Endothelial cell of umbilical vein (primary cell): ENCODE measurements around the gene BCAS4. TPM values are rescaled to one million over a fixed set of nuclear protein-coding genes. Genes with fewer than 3 reads are reported as not detected.

Experiments used
- BruUV-seq: library from RNA; stranded (reverse); fragments of 400-500 nt; replicated peaks from 2 replicates; lab custom pipeline; 2021; lab: Mats Ljungman, UMichigan
- CTCF ChIA-PET: fragments of 300-600, 350-600 bp; sonication (Branson Sonifier 250); formaldehyde crosslinking; loops from one replicate; lab custom pipeline; 2021; ENCODE audit warnings: antibody characterized with exemption, inconsistent platforms; lab: Charles Lee
- POLR2A ChIA-PET: fragments of 300-600, 350-600 bp; sonication (Branson Sonifier 250); formaldehyde crosslinking; loops from one replicate; lab custom pipeline; 2021; ENCODE audit warnings: antibody characterized with exemption, inconsistent platforms; lab: Charles Lee
- DNase-seq: peaks from one replicate; pipeline ENCODE4 v3.0.0-alpha.2; 2011; ENCODE audit warnings: low read depth, low spot score
- FAIRE-seq: peaks from 2 replicates; lab custom pipeline; 2011; peaks lifted over from hg19 to GRCh38; lab: Jason Lieb, UNC
- H2AFZ ChIP-seq: 2 replicates; pipeline ENCODE4 v1.6.0; 2012; ENCODE audit warnings: low read depth, low read length, control low read depth, inconsistent platforms
- H3K27ac ChIP-seq: 2 replicates; pipeline ENCODE4 v1.5.1; 2011; ENCODE audit warnings: low read depth, mild to moderate bottlenecking, control low read depth, low read length, moderate library complexity; ENCODE audit not compliant: insufficient read depth
- H3K27me3 ChIP-seq, 2 experiments: 2 replicates each; pipeline versions ENCODE4 v1.6.0 to v1.6.1; 2011; ENCODE audit warnings: low read length in 2 of 2, mixed read lengths in 1 of 2; ENCODE audit not compliant: control insufficient read depth in 2 of 2, insufficient read depth in 2 of 2
- H3K36me3 ChIP-seq, 2 experiments: 2 replicates in 1 of 2; 3 replicates in 1 of 2; pipeline ENCODE4 v1.5.1; 2011; ENCODE audit warnings: low read length in 2 of 2, mild to moderate bottlenecking in 1 of 2, moderate library complexity in 1 of 2; ENCODE audit not compliant: control insufficient read depth in 2 of 2, insufficient read depth in 2 of 2; ENCODE audit errors: extremely low read depth in 1 of 2
- H3K4me1 ChIP-seq: 3 replicates; pipeline ENCODE4 v1.5.1; 2011; ENCODE audit warnings: mild to moderate bottlenecking, low read length; ENCODE audit not compliant: control insufficient read depth, insufficient read depth; ENCODE audit errors: extremely low read depth
- H3K4me2 ChIP-seq: 2 replicates; pipeline ENCODE4 v1.6.1; 2011; ENCODE audit warnings: low read length, control low read depth, mixed read lengths; ENCODE audit not compliant: insufficient read depth
- H3K4me3 ChIP-seq, 3 experiments: fragments of 200-600 bp in 1 of 3; sonication (generic), shearing (Covaris generic) in 1 of 3; replicated peaks in 1 of 3; 2 replicates each; pipeline ENCODE4 v1.5.1; 2011 to 2016; ENCODE audit warnings: control low read depth in 3 of 3, low read length in 3 of 3, mild to moderate bottlenecking in 2 of 3, inconsistent platforms in 1 of 3, low read depth in 1 of 3, moderate library complexity in 1 of 3; ENCODE audit not compliant: insufficient read depth in 1 of 3
- H3K79me2 ChIP-seq: 2 replicates; pipeline ENCODE4 v1.6.0; 2012; ENCODE audit warnings: low read length, inconsistent platforms; ENCODE audit not compliant: control insufficient read depth, insufficient read depth
- H3K9ac ChIP-seq: replicated peaks from 2 replicates; pipeline ENCODE3; 2011; ENCODE audit warnings: low read length, control low read depth; ENCODE audit not compliant: insufficient read depth; ENCODE audit errors: extremely low read depth
- H3K9me1 ChIP-seq: replicated peaks from 3 replicates; pipeline ENCODE4 v1.6.0; 2011; ENCODE audit warnings: mild to moderate bottlenecking, low read length; ENCODE audit not compliant: control insufficient read depth, insufficient read depth; ENCODE audit errors: extremely low read depth
- H3K9me3 ChIP-seq: replicated peaks from 2 replicates; pipeline ENCODE4 v1.5.1; 2012; ENCODE audit warnings: low read length, inconsistent platforms; ENCODE audit not compliant: control insufficient read depth, insufficient read depth
- H4K20me1 ChIP-seq: replicated peaks from 2 replicates; pipeline ENCODE3; 2011; ENCODE audit warnings: mild to moderate bottlenecking, low read length; ENCODE audit not compliant: control insufficient read depth, insufficient read depth; ENCODE audit errors: extremely low read depth
- CTCF ChIP-seq, 2 donors: IDR thresholded peaks; 1 replicate in 1 of 2; 2 replicates in 1 of 2; pipeline ENCODE4 v1.5.1; 2011; ENCODE audit warnings: low read length in 2 of 2, mild to moderate bottlenecking in 2 of 2, moderate library complexity in 2 of 2, control low read depth in 1 of 2, inconsistent platforms in 1 of 2, low read depth in 1 of 2; ENCODE audit not compliant: insufficient read depth in 1 of 2; ENCODE audit errors: extremely low read depth in 1 of 2
- EZH2 ChIP-seq: IDR thresholded peaks from 2 replicates; pipeline ENCODE4 v1.6.1; 2012; ENCODE audit warnings: borderline replicate concordance, low read depth, mild to moderate bottlenecking, moderate library complexity, low read length, inconsistent platforms; ENCODE audit not compliant: severe bottlenecking
- JUN ChIP-seq: IDR thresholded peaks from 2 replicates; pipeline ENCODE4 v1.6.1; 2011; ENCODE audit warnings: borderline replicate concordance, low read depth; ENCODE audit not compliant: insufficient read length, insufficient read depth
- MAX ChIP-seq: IDR thresholded peaks from 2 replicates; pipeline ENCODE4 v1.6.1; 2011; ENCODE audit not compliant: insufficient read depth, insufficient read length
- MYC ChIP-seq: IDR thresholded peaks from one replicate; pipeline ENCODE4 v1.6.1; 2011; ENCODE audit warnings: mild to moderate bottlenecking, low read depth, low read length
- POLR2A ChIP-seq: IDR thresholded peaks from 2 replicates; pipeline ENCODE4 v1.6.1; 2012; ENCODE audit warnings: low read depth, mild to moderate bottlenecking, control low read depth, low read length
- POLR2AphosphoS5 ChIP-seq: IDR thresholded peaks from 2 replicates; pipeline ENCODE4 v1.6.1; 2012; ENCODE audit warnings: low read depth, mild to moderate bottlenecking, control low read depth, low read length, moderate library complexity; ENCODE audit not compliant: insufficient read depth
- dilution Hi-C: fragments of 300-500 bp; cut with MboI; formaldehyde crosslinking; loops from one replicate; pipeline ENCODE4 v1.15.0; 2019; ENCODE audit warnings: low sequenced_read_pairs; ENCODE audit not compliant: extremely low pct_ligation_motif_present
- intact Hi-C: fragments of 100-400 bp; cut with micrococcal nuclease; formaldehyde crosslinking; loops from one replicate; pipeline ENCODE4 v1.10.0; 2022
- polyA plus RNA-seq, 4 experiments: library from polyadenylated mRNA; depleted of rRNA in 3 of 4; stranded (reverse) in 3 of 4; unstranded in 1 of 4; fragments of >200 nt; gene quantifications; 2 replicates each; pipeline versions ENCODE4 v1.2.1 to v1.2.3, GENCODE V29; 2011 to 2012; ENCODE audit warnings: missing spikeins in 1 of 4
- total RNA-seq: library from RNA; stranded (reverse); gene quantifications from 2 replicates; pipeline ENCODE4 v1.2.3, GENCODE V29; 2021

BCAS4 gene
- total and polyA plus RNA-seq, 2 donors (not counting 3 experiments of a cell fraction or from before 2014, with no cell fraction given), result 1.0 to 1.5 TPM

DNA sequence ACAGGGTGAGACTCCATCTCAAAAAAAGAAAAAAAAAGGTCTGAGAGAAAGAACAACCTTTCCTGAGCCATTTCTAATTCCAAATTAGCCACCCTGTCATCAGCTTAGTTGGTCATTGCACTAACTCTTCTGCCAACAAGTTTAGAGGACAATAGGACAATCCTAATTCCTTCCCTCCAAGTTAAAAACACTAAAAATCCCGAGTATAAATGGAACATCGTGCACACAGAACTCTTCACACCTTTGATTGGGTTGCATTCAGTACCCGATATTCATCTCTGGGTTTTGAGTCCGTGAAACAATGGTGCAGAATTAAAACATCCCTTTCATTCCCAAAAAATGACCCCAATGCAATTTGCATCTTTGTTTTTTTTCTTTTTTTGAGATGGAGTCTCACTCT lies 40.4 kb upstream of the BCAS4 start:
- no TSS peak for BruUV-seq
- no peak for FAIRE-seq
- TF ChIP-seq POLR2AphosphoS5 (no peak), CTCF (IDR thresholded peaks at IDR 0.05; ENCODE audit: extremely low read depth in 1 of 2, insufficient read depth in 1 of 2, low read depth in 1 of 2, low read length in 2 of 2) (no peak), MYC (no peak), EZH2 (no peak), JUN (no peak), POLR2A (no peak)
- Histone ChIP-seq H3K4me2 (no peak overlapping the region), H3K27ac (no peak overlapping the region), H3K79me2 (no peaks in the 10 kb centered on the region), H3K9me3 (no peaks in the 10 kb centered on the region), H3K9ac (no peak overlapping the region), H2AFZ (no peak overlapping the region), H4K20me1 (no peaks in the 10 kb centered on the region), H3K4me3 (no peak overlapping the region), H3K4me1 (no peaks in the 10 kb centered on the region), H3K27me3 (peaks cover 3 to 16% of the 10 kb centered on the region in 2 experiments), H3K36me3 (no peaks in the 10 kb centered on the region), H3K9me1 (no peaks in the 10 kb centered on the region)
- dilution Hi-C loops, result no loop called here
- ChIA-PET POLR2A (no interaction called here), CTCF (interaction anchor here (2.4 kb wide), 1 partner anchor 129 kb away, joined by 8 read pairs; no protein-coding TSS in a partner anchor)
- DNase-seq, result no peak
- intact Hi-C loops, result no loop called here

GRCh38 chr20:50756447-50756846 lies 38.4 kb upstream of the BCAS4 start:
- no peak overlapping the region for H2AFZ ChIP-seq
- no TSS peak for BruUV-seq
- no peak overlapping the region for H3K9ac ChIP-seq
- POLR2A ChIA-PET, result no interaction called here
- no peak overlapping the region for H3K27ac ChIP-seq
- no peak for TF ChIP-seq MYC
- no peak for TF ChIP-seq JUN
- no peak for TF ChIP-seq POLR2A
- TF ChIP-seq MAX, result no peak
- no peaks in the 10 kb centered on the region for H4K20me1 ChIP-seq
- H3K79me2 ChIP-seq, result no peaks in the 10 kb centered on the region
- peak; percentile 21 for FAIRE-seq
- H3K4me3 ChIP-seq, result no peak overlapping the region
- dilution Hi-C loops (no loop called here), intact Hi-C loops (no loop called here)
- no peak overlapping the region for H3K4me2 ChIP-seq
- no peaks in the 10 kb centered on the region for H3K4me1 ChIP-seq
- CTCF ChIA-PET, result interaction anchor here (1.0 to 1.7 kb wide), 2 partner anchors 10 to 34 kb away, joined by 3 to 6 read pairs; no protein-coding TSS in a partner anchor
- no peaks in the 10 kb centered on the region for H3K36me3 ChIP-seq
- H3K9me3 ChIP-seq, result no peaks in the 10 kb centered on the region
- peaks cover 0 to 16% of the 10 kb centered on the region in 2 experiments for H3K27me3 ChIP-seq
- no peak for DNase-seq
- H3K9me1 ChIP-seq, result no peaks in the 10 kb centered on the region
